Kidney (tissue), 14 donors: ENCODE data around the gene MAPT. TPM values are rescaled to one million over a fixed set of nuclear protein-coding genes. Genes with fewer than 3 reads are reported as not detected.

ENCODE experiments used
- DNase-seq, 5 donors: peaks; one replicate each; pipeline ENCODE4 v3.0.0-alpha.2; 2013 to 2020
- FAIRE-seq: peaks from 2 replicates; lab custom pipeline; 2012; peaks lifted over from hg19 to GRCh38; lab: Jason Lieb, UNC
- H3K27ac ChIP-seq, 2 donors: one replicate each; pipeline ENCODE4 v1.7.0; 2013; ENCODE audit warnings: low read depth in 2 of 2, low read length in 2 of 2, inconsistent platforms in 1 of 2
- H3K27me3 ChIP-seq: one replicate; pipeline ENCODE4 v1.7.1; 2013; ENCODE audit warnings: low read length, inconsistent platforms; ENCODE audit not compliant: control insufficient read depth, insufficient read depth
- H3K36me3 ChIP-seq, 3 donors: one replicate each; pipeline versions ENCODE4 v1.7.0 to v1.7.1; 2013; ENCODE audit warnings: low read length in 3 of 3, control low read depth in 1 of 3, inconsistent platforms in 1 of 3; ENCODE audit not compliant: insufficient read depth in 3 of 3, control insufficient read depth in 2 of 3
- H3K4me1 ChIP-seq, 3 donors: one replicate each; pipeline versions ENCODE4 v1.7.0 to v1.7.1; 2013; ENCODE audit warnings: low read length in 3 of 3, inconsistent platforms in 1 of 3, low read depth in 1 of 3; ENCODE audit not compliant: control insufficient read depth in 2 of 3, insufficient read depth in 2 of 3
- H3K4me3 ChIP-seq, 3 donors: one replicate each; pipeline versions ENCODE4 v1.7.0 to v1.8.1; 2013; ENCODE audit warnings: low read length in 3 of 3, control low read depth in 1 of 3, inconsistent platforms in 1 of 3
- H3K9ac ChIP-seq, 3 donors: one replicate each; pipeline versions ENCODE4 v1.7.0 to v1.7.1; 2013; ENCODE audit warnings: low read length in 3 of 3, control low read depth in 1 of 3, inconsistent platforms in 1 of 3
- H3K9me3 ChIP-seq, 3 donors: one replicate each; pipeline versions ENCODE4 v1.7.0 to v1.7.1; 2013; ENCODE audit warnings: low read length in 3 of 3, control low read depth in 1 of 3, inconsistent platforms in 1 of 3; ENCODE audit not compliant: control insufficient read depth in 2 of 3, insufficient read depth in 1 of 3
- CTCF ChIP-seq: IDR thresholded peaks from 3 replicates; pipeline ENCODE4 v1.5.1; 2012; ENCODE audit warnings: mild to moderate bottlenecking, moderate library complexity, borderline replicate concordance; ENCODE audit not compliant: insufficient read depth; ENCODE audit errors: extremely low read depth
- intact Hi-C: fragments of 100-400 bp; cut with DNase I; formaldehyde crosslinking; loops from one replicate; pipeline ENCODE4 v1.11.1; 2022
- polyA plus RNA-seq: library from polyadenylated mRNA; stranded (reverse); fragments of 350-450 nt; fragmentation: Illumina TruSeq; extraction: RNeasy Lipid Tissue Mini Kit (QIAGEN cat#74804); gene quantifications from one replicate; pipeline ENCODE4 v1.2.3, GENCODE V29; 2014; ENCODE audit warnings: low read depth, low replicate concordance; ENCODE audit not compliant: insufficient read depth
- total RNA-seq: library from RNA; stranded (reverse); fragmentation: NEBNext Ultra II Directional; extraction: Animal tissue kit (Norgen Biotek cat#: 25700); gene quantifications from one replicate; pipeline ENCODE4 v1.2.1, GENCODE V29; 2021
- donor health status: control.
- donor health status: control.
- donor health status: control.
- donor health status: control.
- donor health status: control.
- donor health status: DM: yes; HTN: yes; CAD: no.
- donor health status: Normal renal cell carcinoma (clear cell type).

The MAPT gene
- total and polyA plus RNA-seq, 2 donors from 2014 or later = 2.9 to 15.4 TPM

- H3K27me3 ChIP-seq = no peaks in the 10 kb centered on the region
- H3K4me3 ChIP-seq = no peak overlapping the region
- H3K9me3 ChIP-seq = no peaks in the 10 kb centered on the region
- TF ChIP-seq CTCF = no peak
- peaks cover 0 to 6% (median 0%) of the 10 kb centered on the region in 3 donors for H3K4me1 ChIP-seq
- FAIRE-seq = no peak
- H3K36me3 ChIP-seq = peaks cover 12 to 17% (median 15%) of the 10 kb centered on the region in 3 donors
- H3K9ac ChIP-seq = no peak overlapping the region
- DNase-seq = no peak
- no peak overlapping the region for H3K27ac ChIP-seq
- intact Hi-C loops = no loop called here
These were observed 170.1 kb downstream of the MAPT start for GRCh38 chr17:46064460-46064859.

- intact Hi-C loops = loop anchor here (10.0 kb wide), 1 partner anchor 53 kb away; no protein-coding TSS in a partner anchor
- FAIRE-seq (no peak), DNase-seq (no peak)
- Histone ChIP-seq H3K36me3 (peaks cover 0 to 7% (median 0%) of the 10 kb centered on the region in 3 donors), H3K4me3 (no peak overlapping the region), H3K9me3 (no peaks in the 10 kb centered on the region), H3K27ac (no peak overlapping the region), H3K27me3 (no peaks in the 10 kb centered on the region), H3K9ac (no peak overlapping the region), H3K4me1 (peaks cover 0 to 5% (median 4%) of the 10 kb centered on the region in 3 donors)
- TF ChIP-seq CTCF = no peak
These were observed 177.4 kb downstream of the MAPT start for GRCh38 chr17:46071796-46072195.

GRCh38 chr17:46072998-46073397 lies 178.6 kb downstream of the MAPT start:
- no peak overlapping the region for H3K4me3 ChIP-seq
- intact Hi-C loops = loop anchor here (10.0 kb wide), 1 partner anchor 52 kb away; no protein-coding TSS in a partner anchor
- FAIRE-seq (no peak), DNase-seq (no peak)
- H3K9ac ChIP-seq = no peak overlapping the region
- no peaks in the 10 kb centered on the region for H3K27me3 ChIP-seq
- peaks cover 0 to 5% (median 4%) of the 10 kb centered on the region in 3 donors for H3K4me1 ChIP-seq
- no peaks in the 10 kb centered on the region for H3K9me3 ChIP-seq
- H3K27ac ChIP-seq = no peak overlapping the region
- TF ChIP-seq CTCF = no peak
- H3K36me3 ChIP-seq = no peaks in the 10 kb centered on the region

- FAIRE-seq (no peak), DNase-seq (no peak)
- no peak for TF ChIP-seq CTCF
- no peaks in the 10 kb centered on the region for H3K27me3 ChIP-seq
- no peak overlapping the region for H3K4me3 ChIP-seq
- intact Hi-C loops = loop anchor here (10.0 kb wide), 1 partner anchor 50 kb away; no protein-coding TSS in a partner anchor
- H3K9ac ChIP-seq = no peak overlapping the region
- H3K27ac ChIP-seq = no peak overlapping the region
- H3K9me3 ChIP-seq = no peaks in the 10 kb centered on the region
- peaks cover 0 to 4% (median 0%) of the 10 kb centered on the region in 3 donors for H3K36me3 ChIP-seq
- H3K4me1 ChIP-seq = peaks cover 0 to 5% (median 4%) of the 10 kb centered on the region in 3 donors
These were observed 180.2 kb downstream of the MAPT start for GRCh38 chr17:46074540-46074939.
